HL-60/S4 (cell line): ENCODE measurements around the gene NPTN.
"Not testable (repeated sequence)": the region's sequence is repeated elsewhere in the genome, so short reads cannot be mapped to it uniquely, and the experiment has no call there.

Experiments used
- in situ Hi-C: fragments of 300-500 bp; cut with MboI; formaldehyde crosslinking; loops from 2 replicates; pipeline ENCODE4 v1.14.3; 2022; ENCODE audit warnings: low sequenced_read_pairs

Gene NPTN

GRCh38 chr15:73633111-73633990, at the start of gene NPTN:
Gene NPTN (minus strand): TSS chr15:73633389. CDS start chr15:73633215, 174 bp downstream.
- in situ Hi-C loops: no loop called here

- in situ Hi-C loops: no loop called here
Observed at GRCh38 chr15:73682600-73683090, 49.5 kb upstream of the NPTN start.

- in situ Hi-C loops: no loop called here
Observed at GRCh38 chr15:73681856-73682599, 48.8 kb upstream of the NPTN start.

GRCh38 chr15:73681063-73681462, 47.9 kb upstream of the NPTN start:
- in situ Hi-C loops: no loop called here

- in situ Hi-C loops: no loop called here
Observed at GRCh38 chr15:73680549-73680948, 47.4 kb upstream of the NPTN start.

- in situ Hi-C loops: no loop called here
Observed at GRCh38 chr15:73679964-73680363, 46.8 kb upstream of the NPTN start.

- in situ Hi-C loops: no loop called here
Observed at GRCh38 chr15:73679180-73679579, 46.0 kb upstream of the NPTN start.

GRCh38 chr15:73678498-73678897, 45.3 kb upstream of the NPTN start:
- in situ Hi-C loops: no loop called here

- in situ Hi-C loops: no loop called here
Observed at GRCh38 chr15:73677733-73678132, 44.5 kb upstream of the NPTN start.

GRCh38 chr15:73677146-73677607, 44.0 kb upstream of the NPTN start:
- in situ Hi-C loops: no loop called here

GRCh38 chr15:73674587-73674986, 41.4 kb upstream of the NPTN start:
- in situ Hi-C loops: no loop called here

GRCh38 chr15:73660455-73660854, 27.3 kb upstream of the NPTN start:
- in situ Hi-C loops: no loop called here

- in situ Hi-C loops: no loop called here
Observed at GRCh38 chr15:73658645-73659044, 25.5 kb upstream of the NPTN start.

- in situ Hi-C loops: no loop called here
Observed at GRCh38 chr15:73655724-73656123, 22.5 kb upstream of the NPTN start.

GRCh38 chr15:73654659-73655058, 21.5 kb upstream of the NPTN start:
- in situ Hi-C loops: no loop called here

GRCh38 chr15:73650416-73651126, 17.4 kb upstream of the NPTN start:
- in situ Hi-C loops: no loop called here

GRCh38 chr15:73648014-73648295, 14.8 kb upstream of the NPTN start:
- in situ Hi-C loops: no loop called here

- in situ Hi-C loops: no loop called here
Observed at GRCh38 chr15:73647259-73648013, 14.2 kb upstream of the NPTN start.

GRCh38 chr15:73639464-73639863, 6.3 kb upstream of the NPTN start:
- in situ Hi-C loops: not testable (repeated sequence)

- in situ Hi-C loops: no loop called here
Observed at GRCh38 chr15:73637527-73637926, 4.3 kb upstream of the NPTN start.
